WI38 (cell line): ENCODE data around the gene CENPE.

Experiments used
- H3K4me3 ChIP-seq: 2 replicates; pipeline ENCODE4 v1.5.1; 2011; ENCODE audit warnings: low read depth, mild to moderate bottlenecking, control low read depth, low read length
- TF ChIP-seq, protein P1 (sequence below): IDR thresholded peaks from 2 replicates; pipeline ENCODE4 v1.5.1; 2012; ENCODE audit warnings: low read depth, mild to moderate bottlenecking, control low read depth, low read length

CENPE gene

DNA sequence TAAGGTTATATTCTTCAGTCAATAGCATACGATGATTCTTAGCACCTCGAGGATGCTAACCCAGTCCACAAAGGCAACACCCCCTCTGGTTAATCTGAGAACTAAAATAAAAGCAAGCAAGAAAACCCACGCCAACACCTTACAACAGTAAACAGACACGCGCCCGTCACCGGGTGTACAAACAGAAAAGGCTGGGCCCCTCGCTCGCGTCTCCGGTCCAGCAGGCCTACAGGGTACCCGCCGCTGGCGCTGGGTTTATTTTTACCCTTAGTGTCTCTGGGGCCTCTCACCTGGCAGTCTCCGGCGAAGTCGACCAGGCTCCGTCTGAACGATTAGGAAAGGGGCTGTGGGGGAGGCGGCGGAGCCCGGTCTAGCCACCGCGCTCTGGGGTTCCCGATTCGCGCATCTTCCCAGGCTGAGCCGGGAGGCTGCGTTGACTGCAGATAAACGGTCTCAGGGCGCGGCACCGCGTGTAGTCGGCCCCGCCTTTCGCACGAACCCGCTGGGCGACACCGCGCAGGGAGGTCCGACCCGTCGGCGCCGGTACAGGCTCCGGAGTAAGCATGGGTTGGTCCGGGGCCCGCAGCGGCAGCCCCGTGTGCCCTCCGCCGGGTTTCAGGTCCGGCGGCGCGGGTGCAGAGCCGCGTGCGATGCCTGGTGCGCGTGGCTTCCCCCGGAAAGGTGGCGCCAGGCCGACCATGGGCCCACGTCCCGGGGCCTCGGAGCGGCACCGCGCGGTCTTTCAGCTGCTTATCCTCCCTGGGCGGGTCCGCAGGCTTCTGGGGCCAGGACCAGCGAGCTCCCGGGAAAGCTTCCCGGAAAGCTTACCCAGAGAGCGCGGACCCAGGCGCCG is 122.0 kb downstream of the CENPE start:
- H3K4me3 ChIP-seq = peak overlapping the region; percentile 78
- TF ChIP-seq, protein P1, sequence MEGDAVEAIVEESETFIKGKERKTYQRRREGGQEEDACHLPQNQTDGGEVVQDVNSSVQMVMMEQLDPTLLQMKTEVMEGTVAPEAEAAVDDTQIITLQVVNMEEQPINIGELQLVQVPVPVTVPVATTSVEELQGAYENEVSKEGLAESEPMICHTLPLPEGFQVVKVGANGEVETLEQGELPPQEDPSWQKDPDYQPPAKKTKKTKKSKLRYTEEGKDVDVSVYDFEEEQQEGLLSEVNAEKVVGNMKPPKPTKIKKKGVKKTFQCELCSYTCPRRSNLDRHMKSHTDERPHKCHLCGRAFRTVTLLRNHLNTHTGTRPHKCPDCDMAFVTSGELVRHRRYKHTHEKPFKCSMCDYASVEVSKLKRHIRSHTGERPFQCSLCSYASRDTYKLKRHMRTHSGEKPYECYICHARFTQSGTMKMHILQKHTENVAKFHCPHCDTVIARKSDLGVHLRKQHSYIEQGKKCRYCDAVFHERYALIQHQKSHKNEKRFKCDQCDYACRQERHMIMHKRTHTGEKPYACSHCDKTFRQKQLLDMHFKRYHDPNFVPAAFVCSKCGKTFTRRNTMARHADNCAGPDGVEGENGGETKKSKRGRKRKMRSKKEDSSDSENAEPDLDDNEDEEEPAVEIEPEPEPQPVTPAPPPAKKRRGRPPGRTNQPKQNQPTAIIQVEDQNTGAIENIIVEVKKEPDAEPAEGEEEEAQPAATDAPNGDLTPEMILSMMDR = no peak

DNA sequence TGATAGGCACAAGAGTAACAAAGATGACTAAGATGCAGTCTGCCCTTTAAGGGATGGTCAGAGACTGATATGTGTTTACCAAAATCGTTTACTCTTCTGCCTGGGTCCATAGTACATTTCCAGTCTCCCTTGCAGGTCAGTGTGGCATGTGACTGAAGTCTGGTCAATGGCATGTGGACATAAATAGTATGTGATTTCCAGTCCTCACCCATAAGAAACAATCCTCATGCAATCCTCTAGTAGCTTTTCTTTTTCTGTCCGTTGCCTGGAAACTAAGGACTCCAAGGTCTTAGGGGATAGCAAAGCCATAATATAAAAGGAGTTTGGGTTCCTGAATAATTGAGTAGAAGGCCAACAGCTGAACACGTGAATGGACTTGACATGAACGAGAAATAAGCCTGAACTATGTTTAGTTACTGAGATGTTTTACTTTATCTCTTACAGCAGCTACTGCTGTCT is 122.7 kb downstream of the CENPE start:
- TF ChIP-seq, protein P1 = no peak
- peak overlapping the region; percentile 78 for H3K4me3 ChIP-seq

DNA sequence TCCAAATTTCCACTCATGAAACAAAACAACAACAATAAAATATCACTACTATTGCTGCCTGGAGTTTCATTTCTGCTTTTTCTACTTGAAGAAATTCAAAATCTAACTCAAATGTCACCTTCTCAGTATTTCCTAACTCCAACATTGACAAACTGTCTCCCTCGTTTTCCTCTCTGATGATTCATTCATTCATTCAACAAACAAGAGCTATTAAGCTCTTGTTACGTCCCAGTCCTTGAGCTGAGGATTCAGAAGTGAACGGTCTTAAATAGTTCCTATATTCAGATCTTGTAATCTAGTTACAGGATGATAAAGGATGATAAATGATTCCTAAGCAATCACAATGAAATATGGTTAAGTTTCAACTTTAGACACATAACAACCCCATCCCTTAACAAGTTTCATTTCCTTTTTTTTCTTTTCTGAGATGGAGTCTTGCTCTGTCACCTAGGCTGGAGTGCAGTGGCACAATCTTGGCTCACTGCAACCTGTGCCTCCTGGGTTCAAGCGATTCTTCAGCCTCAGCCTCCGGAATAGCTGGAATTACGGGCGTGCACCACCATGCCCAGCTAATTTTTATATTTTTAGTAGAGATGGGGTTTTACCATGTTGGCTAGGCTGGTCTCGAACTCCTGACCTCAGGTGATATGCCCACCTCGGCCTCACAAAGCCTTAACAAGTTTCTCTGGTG is 123.3 kb downstream of the CENPE start:
- peak overlapping the region; percentile 78 for H3K4me3 ChIP-seq
- TF ChIP-seq, protein P1 = no peak

DNA sequence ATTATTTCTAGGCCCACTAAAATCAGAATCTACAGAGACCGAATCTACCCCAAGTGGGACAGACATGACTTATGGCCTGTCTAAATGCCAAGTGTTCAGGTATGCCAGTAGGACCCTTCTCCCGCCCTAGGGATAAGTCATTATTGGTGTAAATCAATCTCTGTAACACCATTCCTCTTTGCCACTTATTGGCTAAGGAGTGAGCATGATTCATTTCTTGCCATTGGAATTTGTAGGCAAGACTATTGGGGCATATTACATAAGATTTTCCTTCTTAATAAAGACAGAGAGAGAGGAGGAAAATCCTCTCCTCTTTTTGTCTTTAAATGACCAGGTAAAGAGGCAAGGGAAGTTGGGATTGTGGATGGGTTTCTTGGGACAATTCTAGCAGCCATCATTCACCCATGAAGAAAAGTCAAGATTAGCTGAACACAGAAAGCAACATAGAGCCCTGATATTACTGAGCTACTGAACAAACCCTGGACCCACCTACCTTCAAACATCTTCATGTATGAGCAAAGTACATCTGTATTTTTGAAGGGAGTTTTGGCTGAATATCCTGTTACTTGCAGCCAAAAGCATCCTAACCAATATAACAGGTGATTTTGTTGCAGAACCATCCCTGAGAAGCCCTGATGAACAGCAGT is 124.2 kb downstream of the CENPE start:
- H3K4me3 ChIP-seq = no peak overlapping the region
- TF ChIP-seq, protein P1 = no peak

DNA sequence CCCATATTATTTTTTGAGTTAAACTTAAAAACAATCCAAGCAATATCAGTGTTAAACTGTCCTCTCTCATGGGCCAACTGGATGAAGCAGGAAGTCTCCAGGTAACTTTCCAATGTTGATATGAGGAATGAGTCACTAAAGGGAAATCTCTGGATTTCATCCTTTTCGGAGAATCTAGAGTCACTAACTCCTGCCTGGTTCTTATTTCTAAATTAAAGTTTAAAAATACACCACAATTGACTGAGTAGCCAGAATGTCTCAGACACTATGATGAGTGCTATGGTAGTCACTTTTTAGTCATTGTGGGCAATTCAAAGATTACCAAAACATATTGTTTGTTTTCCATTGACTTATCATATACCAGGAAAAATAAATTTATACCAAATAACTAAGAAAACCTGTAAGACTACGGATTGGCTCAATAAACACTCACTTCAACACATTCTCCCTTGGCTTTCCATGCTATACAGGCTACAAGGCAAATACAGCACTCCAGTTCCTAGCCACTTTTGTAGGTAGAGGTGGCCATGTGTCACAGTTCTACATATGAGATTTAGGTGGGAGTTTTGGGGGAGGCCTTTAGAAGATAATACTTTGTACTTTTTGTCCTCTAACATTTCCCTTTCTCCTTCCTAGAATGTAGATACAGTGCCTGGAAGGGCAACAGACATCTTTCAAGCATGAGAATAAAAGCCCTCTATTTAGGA is 130.1 kb downstream of the CENPE start:
- TF ChIP-seq, protein P1 = no peak

DNA sequence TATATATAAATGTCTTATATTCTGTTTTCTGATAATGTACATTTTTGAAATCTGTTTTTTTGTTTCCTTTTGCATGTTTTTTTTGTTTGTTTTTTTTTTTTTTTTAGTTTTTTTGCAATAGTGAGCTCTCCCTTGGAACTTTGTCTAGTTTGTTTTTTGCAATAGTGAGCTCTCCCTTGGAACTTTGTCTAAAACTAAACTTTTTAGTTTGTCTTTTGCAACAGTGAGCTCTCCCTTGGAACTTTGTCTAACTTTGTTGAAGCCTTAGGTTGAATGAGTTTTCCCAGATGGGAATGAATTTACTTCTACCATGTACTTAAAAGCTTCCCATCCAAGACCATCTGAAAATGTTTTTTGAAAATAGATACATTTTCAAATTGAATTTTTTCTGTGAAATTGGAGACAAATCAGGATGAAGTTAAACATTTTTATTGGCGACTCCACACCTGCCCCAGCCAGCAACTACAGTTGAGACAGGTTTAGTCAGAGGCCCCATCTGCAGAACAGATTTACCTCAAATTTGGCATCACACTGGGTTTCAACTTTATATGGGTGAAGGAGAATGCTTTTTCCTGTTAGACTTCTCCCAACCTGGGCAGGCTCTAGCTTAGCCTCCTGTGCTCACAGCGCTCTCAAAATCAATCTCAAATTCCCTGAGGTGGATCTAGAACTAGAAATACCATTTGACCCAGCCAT is 137.5 kb downstream of the CENPE start:
- TF ChIP-seq, protein P1 = no peak
- H3K4me3 ChIP-seq = no peak overlapping the region

More for the DNA sequence above, 130.1 kb downstream of the CENPE start:
- no peak overlapping the region for H3K4me3 ChIP-seq
